SK-N-SH (cell line): Measurements from ENCODE around the gene BOD1.

Experiments
- FOXJ3 ChIP-seq: sonication (generic); formaldehyde crosslinking; IDR thresholded peaks from 2 replicates; pipeline ENCODE4 v1.5.1; 2020; ENCODE audit warnings: mild to moderate bottlenecking, missing genetic modification reagents
- POLR2AphosphoS5 ChIP-seq: IDR thresholded peaks from 2 replicates; pipeline ENCODE4 v1.6.1; 2012; ENCODE audit warnings: low read depth, low read length
- RAD21 ChIP-seq: IDR thresholded peaks from 2 replicates; pipeline ENCODE4 v1.6.1; 2012; ENCODE audit warnings: mild to moderate bottlenecking, low read length
- TAF1 ChIP-seq: IDR thresholded peaks from 2 replicates; pipeline ENCODE4 v1.6.1; 2012; ENCODE audit warnings: low read depth, mild to moderate bottlenecking, low read length, moderate library complexity, borderline replicate concordance
- TEAD4 ChIP-seq: IDR thresholded peaks from 2 replicates; pipeline ENCODE4 v1.4.0; 2012; ENCODE audit warnings: mild to moderate bottlenecking, borderline replicate concordance; ENCODE audit not compliant: insufficient read depth
- YY1 ChIP-seq: IDR thresholded peaks from 2 replicates; pipeline ENCODE4 v1.4.0; 2012; ENCODE audit warnings: low read depth, mild to moderate bottlenecking
- TF ChIP-seq, protein P1 (sequence below): fragments of 200-600 bp; sonication (generic); IDR thresholded peaks from 2 replicates; pipeline ENCODE4 v1.6.1; 2017; ENCODE audit warnings: antibody characterized with exemption, mild to moderate bottlenecking, moderate library complexity
- TF ChIP-seq, protein P2 (sequence below): IDR thresholded peaks from 2 replicates; pipeline ENCODE4 v1.6.1; 2012; ENCODE audit warnings: mild to moderate bottlenecking, low read depth, low read length, moderate library complexity
- TF ChIP-seq, protein P3 (sequence below): IDR thresholded peaks from 2 replicates; pipeline ENCODE4 v1.4.0; 2012; ENCODE audit warnings: low read depth, borderline replicate concordance

DNA sequence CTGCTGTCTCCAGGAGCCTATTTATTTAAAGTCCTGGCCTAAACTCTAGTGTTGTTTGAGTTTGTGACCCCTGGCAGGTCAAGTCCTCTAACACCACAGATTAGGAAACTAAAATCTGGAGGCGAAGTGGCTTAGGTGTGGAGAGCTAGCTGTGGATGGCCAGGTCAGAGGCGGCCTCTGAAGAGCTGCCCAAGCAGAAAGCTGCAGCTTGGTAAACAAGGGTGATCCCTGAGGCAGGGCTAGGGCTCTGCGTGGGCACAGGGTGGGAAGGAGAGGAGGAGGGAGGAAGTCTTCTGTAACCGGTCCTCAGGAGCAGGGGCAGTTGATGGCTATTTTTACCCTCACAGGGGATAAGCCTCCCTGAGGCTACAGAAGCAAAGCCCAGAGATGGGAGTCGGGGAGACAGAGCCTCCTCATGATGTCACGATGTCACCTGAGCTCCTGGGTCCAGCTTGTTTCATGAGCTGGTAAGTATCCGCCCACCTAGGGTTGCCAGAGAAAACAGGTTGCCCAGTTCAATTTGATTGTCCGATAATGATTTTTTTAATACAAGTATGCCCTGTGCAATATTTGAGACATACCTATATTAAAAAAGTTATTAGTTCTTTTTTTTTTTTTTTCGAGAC is 25.9 kb upstream of the BOD1 start:
- TF ChIP-seq POLR2AphosphoS5, result no peak
- TF ChIP-seq TEAD4, result no peak
- TF ChIP-seq TAF1, result no peak
- no peak for TF ChIP-seq RAD21
- TF ChIP-seq, protein P1, sequence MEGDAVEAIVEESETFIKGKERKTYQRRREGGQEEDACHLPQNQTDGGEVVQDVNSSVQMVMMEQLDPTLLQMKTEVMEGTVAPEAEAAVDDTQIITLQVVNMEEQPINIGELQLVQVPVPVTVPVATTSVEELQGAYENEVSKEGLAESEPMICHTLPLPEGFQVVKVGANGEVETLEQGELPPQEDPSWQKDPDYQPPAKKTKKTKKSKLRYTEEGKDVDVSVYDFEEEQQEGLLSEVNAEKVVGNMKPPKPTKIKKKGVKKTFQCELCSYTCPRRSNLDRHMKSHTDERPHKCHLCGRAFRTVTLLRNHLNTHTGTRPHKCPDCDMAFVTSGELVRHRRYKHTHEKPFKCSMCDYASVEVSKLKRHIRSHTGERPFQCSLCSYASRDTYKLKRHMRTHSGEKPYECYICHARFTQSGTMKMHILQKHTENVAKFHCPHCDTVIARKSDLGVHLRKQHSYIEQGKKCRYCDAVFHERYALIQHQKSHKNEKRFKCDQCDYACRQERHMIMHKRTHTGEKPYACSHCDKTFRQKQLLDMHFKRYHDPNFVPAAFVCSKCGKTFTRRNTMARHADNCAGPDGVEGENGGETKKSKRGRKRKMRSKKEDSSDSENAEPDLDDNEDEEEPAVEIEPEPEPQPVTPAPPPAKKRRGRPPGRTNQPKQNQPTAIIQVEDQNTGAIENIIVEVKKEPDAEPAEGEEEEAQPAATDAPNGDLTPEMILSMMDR, result no peak
- no peak for TF ChIP-seq YY1
- TF ChIP-seq, protein P2, sequence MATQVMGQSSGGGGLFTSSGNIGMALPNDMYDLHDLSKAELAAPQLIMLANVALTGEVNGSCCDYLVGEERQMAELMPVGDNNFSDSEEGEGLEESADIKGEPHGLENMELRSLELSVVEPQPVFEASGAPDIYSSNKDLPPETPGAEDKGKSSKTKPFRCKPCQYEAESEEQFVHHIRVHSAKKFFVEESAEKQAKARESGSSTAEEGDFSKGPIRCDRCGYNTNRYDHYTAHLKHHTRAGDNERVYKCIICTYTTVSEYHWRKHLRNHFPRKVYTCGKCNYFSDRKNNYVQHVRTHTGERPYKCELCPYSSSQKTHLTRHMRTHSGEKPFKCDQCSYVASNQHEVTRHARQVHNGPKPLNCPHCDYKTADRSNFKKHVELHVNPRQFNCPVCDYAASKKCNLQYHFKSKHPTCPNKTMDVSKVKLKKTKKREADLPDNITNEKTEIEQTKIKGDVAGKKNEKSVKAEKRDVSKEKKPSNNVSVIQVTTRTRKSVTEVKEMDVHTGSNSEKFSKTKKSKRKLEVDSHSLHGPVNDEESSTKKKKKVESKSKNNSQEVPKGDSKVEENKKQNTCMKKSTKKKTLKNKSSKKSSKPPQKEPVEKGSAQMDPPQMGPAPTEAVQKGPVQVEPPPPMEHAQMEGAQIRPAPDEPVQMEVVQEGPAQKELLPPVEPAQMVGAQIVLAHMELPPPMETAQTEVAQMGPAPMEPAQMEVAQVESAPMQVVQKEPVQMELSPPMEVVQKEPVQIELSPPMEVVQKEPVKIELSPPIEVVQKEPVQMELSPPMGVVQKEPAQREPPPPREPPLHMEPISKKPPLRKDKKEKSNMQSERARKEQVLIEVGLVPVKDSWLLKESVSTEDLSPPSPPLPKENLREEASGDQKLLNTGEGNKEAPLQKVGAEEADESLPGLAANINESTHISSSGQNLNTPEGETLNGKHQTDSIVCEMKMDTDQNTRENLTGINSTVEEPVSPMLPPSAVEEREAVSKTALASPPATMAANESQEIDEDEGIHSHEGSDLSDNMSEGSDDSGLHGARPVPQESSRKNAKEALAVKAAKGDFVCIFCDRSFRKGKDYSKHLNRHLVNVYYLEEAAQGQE, result no peak
- TF ChIP-seq, protein P3, sequence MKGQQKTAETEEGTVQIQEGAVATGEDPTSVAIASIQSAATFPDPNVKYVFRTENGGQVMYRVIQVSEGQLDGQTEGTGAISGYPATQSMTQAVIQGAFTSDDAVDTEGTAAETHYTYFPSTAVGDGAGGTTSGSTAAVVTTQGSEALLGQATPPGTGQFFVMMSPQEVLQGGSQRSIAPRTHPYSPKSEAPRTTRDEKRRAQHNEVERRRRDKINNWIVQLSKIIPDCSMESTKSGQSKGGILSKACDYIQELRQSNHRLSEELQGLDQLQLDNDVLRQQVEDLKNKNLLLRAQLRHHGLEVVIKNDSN, result no peak
- no peak for TF ChIP-seq FOXJ3 (CRISPR knock-in tag)
